NCI-H1105 treated with DMSO at 0.1 percent for 48 hours (cell line): ENCODE results near the gene ITPKA.

Source experiments
- DNase-seq: peaks from one replicate; lab custom pipeline; 2025; lab: John Stamatoyannopoulos, UW

Gene ITPKA

GRCh38 chr15:41511331-41511898 lies 17.7 kb downstream of the ITPKA start:
- peak; percentile 28 for DNase-seq

GRCh38 chr15:41511899-41512369 lies 18.3 kb downstream of the ITPKA start:
- DNase-seq: peak; percentile 40

GRCh38 chr15:41512512-41512939 lies 18.9 kb downstream of the ITPKA start:
- DNase-seq: no peak

- no peak for DNase-seq
These were observed 19.3 kb downstream of the ITPKA start for GRCh38 chr15:41512940-41513505.

- DNase-seq: no peak
These were observed 20.0 kb downstream of the ITPKA start, which contains the start of gene LTK for GRCh38 chr15:41513506-41514227. LTK (minus strand) TSS chr15:41513827; CDS start chr15:41513709, 118 bp downstream.

GRCh38 chr15:41517895-41518449 lies 24.3 kb downstream of the ITPKA start:
- DNase-seq: no peak

- DNase-seq: no peak
These were observed 27.0 kb downstream of the ITPKA start for GRCh38 chr15:41520636-41521035.

- DNase-seq: no peak
These were observed 27.9 kb downstream of the ITPKA start for GRCh38 chr15:41521614-41522013.

GRCh38 chr15:41523097-41523496 lies 29.4 kb downstream of the ITPKA start:
- DNase-seq: no peak

- DNase-seq: no peak
These were observed 36.8 kb downstream of the ITPKA start for GRCh38 chr15:41530363-41530956.

GRCh38 chr15:41535544-41535943 lies 41.9 kb downstream of the ITPKA start:
- DNase-seq: no peak

GRCh38 chr15:41536866-41537265 lies 43.2 kb downstream of the ITPKA start:
- no peak for DNase-seq

GRCh38 chr15:41543521-41543870 lies 49.8 kb downstream of the ITPKA start:
- no peak for DNase-seq

GRCh38 chr15:41544650-41545015 lies 51.0 kb downstream of the ITPKA start:
- no peak for DNase-seq

GRCh38 chr15:41545218-41545617 lies 51.5 kb downstream of the ITPKA start:
- no peak for DNase-seq

- no peak for DNase-seq
These were observed 53.4 kb downstream of the ITPKA start for GRCh38 chr15:41546851-41547786.

GRCh38 chr15:41550066-41550775 lies 56.5 kb downstream of the ITPKA start:
- no peak for DNase-seq
